ENCODE results near the gene ADAMTS2.

DNA sequence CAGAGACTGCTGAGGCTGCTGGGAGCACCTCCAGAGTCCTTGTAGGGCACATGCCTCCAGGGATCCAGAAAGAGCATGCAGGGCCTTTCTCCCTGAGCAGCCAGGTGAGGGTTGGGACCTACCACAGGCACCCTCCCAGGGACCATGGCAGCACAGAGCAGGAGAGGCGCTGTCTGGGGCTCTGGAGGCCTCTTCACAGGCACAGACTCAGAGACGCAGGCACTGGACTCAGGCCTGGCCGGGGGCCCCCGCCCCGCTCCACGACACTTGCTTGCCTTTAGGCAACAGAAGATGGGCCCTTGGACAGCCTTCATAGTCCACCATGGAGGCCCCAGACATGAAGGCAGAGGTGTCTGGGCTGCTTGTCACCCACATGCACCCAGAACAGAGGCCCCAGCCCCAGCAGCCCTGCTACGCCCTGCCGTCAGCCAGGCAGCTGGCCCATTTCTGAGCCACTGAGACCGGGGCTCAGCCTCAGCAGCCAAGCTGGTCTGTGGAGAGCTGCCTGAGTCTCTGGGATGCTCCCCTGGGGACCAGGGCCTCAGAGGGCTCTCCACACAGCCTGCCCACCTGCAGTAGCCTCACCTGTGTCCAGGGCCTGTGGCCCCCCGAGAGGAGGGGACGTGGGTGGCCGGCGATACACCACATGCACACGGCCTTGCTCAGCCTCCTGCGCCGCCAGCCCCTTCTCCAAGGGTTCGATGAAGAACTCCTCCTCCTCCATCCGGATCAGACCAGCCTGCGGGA lies 72.8 kb downstream of the ADAMTS2 start:
- TF ChIP-seq CEBPB (IDR thresholded peaks at IDR 0.05) (no peak), TEAD4 (IDR thresholded peaks at IDR 0.05) (no peak), EP300 (IDR thresholded peaks at IDR 0.05; ENCODE audit: borderline replicate concordance) (no peak), TAF1 (IDR thresholded peaks at IDR 0.05; ENCODE audit: low read depth) (no peak)
- TF ChIP-seq, protein P1, sequence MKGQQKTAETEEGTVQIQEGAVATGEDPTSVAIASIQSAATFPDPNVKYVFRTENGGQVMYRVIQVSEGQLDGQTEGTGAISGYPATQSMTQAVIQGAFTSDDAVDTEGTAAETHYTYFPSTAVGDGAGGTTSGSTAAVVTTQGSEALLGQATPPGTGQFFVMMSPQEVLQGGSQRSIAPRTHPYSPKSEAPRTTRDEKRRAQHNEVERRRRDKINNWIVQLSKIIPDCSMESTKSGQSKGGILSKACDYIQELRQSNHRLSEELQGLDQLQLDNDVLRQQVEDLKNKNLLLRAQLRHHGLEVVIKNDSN (IDR thresholded peaks at IDR 0.05), result no peak
- TF ChIP-seq, protein P2, sequence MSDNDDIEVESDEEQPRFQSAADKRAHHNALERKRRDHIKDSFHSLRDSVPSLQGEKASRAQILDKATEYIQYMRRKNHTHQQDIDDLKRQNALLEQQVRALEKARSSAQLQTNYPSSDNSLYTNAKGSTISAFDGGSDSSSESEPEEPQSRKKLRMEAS (IDR thresholded peaks at IDR 0.05), result no peak
